Activated B cell treated with CpG ODN at 0.5 μM for 24 hours (primary cell): Measurements from ENCODE around the gene EEFSEC. TPM values are rescaled to one million over a fixed set of nuclear protein-coding genes. Genes with fewer than 3 reads are reported as not detected.

ENCODE experiments used
- ATAC-seq: fragments of 200-7000 bp; cut with Tn5 transposase; one replicate; pipeline ENCODE4 v1.10.0; 2021; ENCODE audit warnings: low read depth, mild to moderate bottlenecking, moderate library complexity
- CTCF ChIA-PET: fragments of 350-600 bp; sonication (Branson Sonifier 250); formaldehyde crosslinking; loops from one replicate; lab custom pipeline; 2021; ENCODE audit warnings: antibody characterized with exemption; lab: Charles Lee
- POLR2A ChIA-PET: fragments of 350-600 bp; sonication (Branson Sonifier 250); formaldehyde crosslinking; loops from one replicate; lab custom pipeline; 2021; ENCODE audit warnings: antibody characterized with exemption; lab: Charles Lee
- DNase-seq: peaks from one replicate; pipeline ENCODE4 v3.0.0; 2022
- H3K27ac Mint-ChIP-seq: one replicate; pipeline ENCODE4 v1.8.0; 2020; ENCODE audit warnings: mixed read lengths
- H3K27me3 Mint-ChIP-seq: one replicate; pipeline ENCODE4 v1.8.0; 2021; ENCODE audit warnings: mixed read lengths
- H3K36me3 Mint-ChIP-seq: one replicate; pipeline ENCODE4 v1.8.0; 2021; ENCODE audit warnings: low read depth, mixed read lengths
- H3K4me1 Mint-ChIP-seq: one replicate; pipeline ENCODE4 v1.8.0; 2021; ENCODE audit warnings: mixed read lengths
- H3K4me3 Mint-ChIP-seq: one replicate; pipeline ENCODE4 v1.8.0; 2020; ENCODE audit warnings: mild to moderate bottlenecking, mixed read lengths
- H3K9me3 Mint-ChIP-seq: one replicate; pipeline ENCODE4 v1.8.0; 2020; ENCODE audit warnings: mixed read lengths
- CTCF ChIP-seq: fragments of 200-600 bp; IDR thresholded peaks from one replicate; pipeline ENCODE4 v1.8.0; 2022; ENCODE audit warnings: antibody characterized with exemption, mild to moderate bottlenecking
- intact Hi-C: fragments of 100-400 bp; cut with micrococcal nuclease; formaldehyde crosslinking; loops from one replicate; pipeline ENCODE4 v1.15.1; 2024
- total RNA-seq: library from RNA; stranded (reverse); gene quantifications from 2 replicates; pipeline ENCODE4 v1.2.3, GENCODE V29; 2022

Gene EEFSEC
- total RNA-seq, 1 donor from 2014 or later: 20.0 TPM

GRCh38 chr3:128432971-128433836 lies 279.9 kb downstream of the EEFSEC start:
- Mint-ChIP-seq H3K4me3 (no peak overlapping the region), H3K27me3 (peaks cover 52% of the 10 kb centered on the region), H3K9me3 (no peaks in the 10 kb centered on the region), H3K27ac (no peak overlapping the region), H3K36me3 (no peaks in the 10 kb centered on the region), H3K4me1 (peaks cover 7% of the 10 kb centered on the region)
- ATAC-seq (no peak), DNase-seq (no peak)
- CTCF ChIA-PET: no interaction called here
- POLR2A ChIA-PET: no interaction called here
- intact Hi-C loops: no loop called here
- no peak for TF ChIP-seq CTCF

- H3K9me3 Mint-ChIP-seq: no peaks in the 10 kb centered on the region
- CTCF ChIA-PET: no interaction called here
- intact Hi-C loops: no loop called here
- POLR2A ChIA-PET: no interaction called here
- peaks cover 52% of the 10 kb centered on the region for H3K27me3 Mint-ChIP-seq
- H3K4me3 Mint-ChIP-seq: no peak overlapping the region
- H3K27ac Mint-ChIP-seq: no peak overlapping the region
- peaks cover 7% of the 10 kb centered on the region for H3K4me1 Mint-ChIP-seq
- no peaks in the 10 kb centered on the region for H3K36me3 Mint-ChIP-seq
- ATAC-seq: no peak
- no peak for DNase-seq
- no peak for TF ChIP-seq CTCF
Measured at GRCh38 chr3:128433837-128434165, 280.5 kb downstream of the EEFSEC start.

GRCh38 chr3:128434524-128434923 lies 281.2 kb downstream of the EEFSEC start:
- no peak overlapping the region for H3K27ac Mint-ChIP-seq
- DNase-seq (no peak), ATAC-seq (no peak)
- intact Hi-C loops: no loop called here
- ChIA-PET CTCF (no interaction called here), POLR2A (no interaction called here)
- peaks cover 54% of the 10 kb centered on the region for H3K27me3 Mint-ChIP-seq
- no peak overlapping the region for H3K4me3 Mint-ChIP-seq
- peaks cover 7% of the 10 kb centered on the region for H3K4me1 Mint-ChIP-seq
- no peaks in the 10 kb centered on the region for H3K9me3 Mint-ChIP-seq
- no peaks in the 10 kb centered on the region for H3K36me3 Mint-ChIP-seq
- TF ChIP-seq CTCF: no peak

- Mint-ChIP-seq H3K27me3 (peaks cover 55% of the 10 kb centered on the region), H3K36me3 (no peaks in the 10 kb centered on the region), H3K9me3 (no peaks in the 10 kb centered on the region), H3K27ac (no peak overlapping the region), H3K4me3 (no peak overlapping the region), H3K4me1 (peaks cover 7% of the 10 kb centered on the region)
- POLR2A ChIA-PET: no interaction called here
- intact Hi-C loops: no loop called here
- CTCF ChIA-PET: no interaction called here
- ATAC-seq: no peak
- no peak for DNase-seq
- TF ChIP-seq CTCF: no peak
Measured at GRCh38 chr3:128435058-128435457, 281.8 kb downstream of the EEFSEC start.

- ChIA-PET POLR2A (interaction anchor here (0.5 kb wide), 1 partner anchor 15 kb away, joined by 3 read pairs; no protein-coding TSS in a partner anchor), CTCF (no interaction called here)
- Mint-ChIP-seq H3K27me3 (peaks cover 58% of the 10 kb centered on the region), H3K4me1 (peaks cover 7% of the 10 kb centered on the region), H3K27ac (no peak overlapping the region), H3K9me3 (no peaks in the 10 kb centered on the region), H3K4me3 (no peak overlapping the region), H3K36me3 (no peaks in the 10 kb centered on the region)
- DNase-seq (no peak), ATAC-seq (no peak)
- intact Hi-C loops: no loop called here
- TF ChIP-seq CTCF: no peak
Measured at GRCh38 chr3:128435561-128435960, 282.3 kb downstream of the EEFSEC start.
